NCI-H1930 (cell line): ENCODE measurements around the gene ANO6.
A peak's percentile ranks its signal among the peaks of the same experiment; 100 is the strongest.

Experiments
- DNase-seq, 2 experiments: peaks; one replicate each; lab custom pipeline; 2025; lab: John Stamatoyannopoulos, UW

ANO6 gene

DNA sequence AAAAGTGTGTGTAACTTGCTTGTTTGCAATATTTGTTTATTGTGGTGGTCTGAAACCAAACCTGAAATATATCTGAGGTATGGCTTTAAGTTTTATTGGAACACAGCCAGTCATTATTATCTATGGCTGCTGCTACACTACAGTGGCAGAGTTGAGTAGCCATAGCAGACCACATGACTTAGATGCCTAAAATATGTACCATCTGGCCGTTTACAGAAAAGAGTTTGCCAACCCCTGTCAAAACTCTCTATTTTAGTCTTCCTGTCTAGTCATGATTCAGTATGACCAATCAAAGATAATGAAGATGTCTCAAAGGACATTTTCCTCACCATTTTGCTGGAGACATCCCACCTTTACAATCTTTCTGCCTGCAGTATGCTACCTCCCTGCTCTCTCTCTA is 242.3 kb downstream of the ANO6 start:
- DNase-seq, result no peak

DNA sequence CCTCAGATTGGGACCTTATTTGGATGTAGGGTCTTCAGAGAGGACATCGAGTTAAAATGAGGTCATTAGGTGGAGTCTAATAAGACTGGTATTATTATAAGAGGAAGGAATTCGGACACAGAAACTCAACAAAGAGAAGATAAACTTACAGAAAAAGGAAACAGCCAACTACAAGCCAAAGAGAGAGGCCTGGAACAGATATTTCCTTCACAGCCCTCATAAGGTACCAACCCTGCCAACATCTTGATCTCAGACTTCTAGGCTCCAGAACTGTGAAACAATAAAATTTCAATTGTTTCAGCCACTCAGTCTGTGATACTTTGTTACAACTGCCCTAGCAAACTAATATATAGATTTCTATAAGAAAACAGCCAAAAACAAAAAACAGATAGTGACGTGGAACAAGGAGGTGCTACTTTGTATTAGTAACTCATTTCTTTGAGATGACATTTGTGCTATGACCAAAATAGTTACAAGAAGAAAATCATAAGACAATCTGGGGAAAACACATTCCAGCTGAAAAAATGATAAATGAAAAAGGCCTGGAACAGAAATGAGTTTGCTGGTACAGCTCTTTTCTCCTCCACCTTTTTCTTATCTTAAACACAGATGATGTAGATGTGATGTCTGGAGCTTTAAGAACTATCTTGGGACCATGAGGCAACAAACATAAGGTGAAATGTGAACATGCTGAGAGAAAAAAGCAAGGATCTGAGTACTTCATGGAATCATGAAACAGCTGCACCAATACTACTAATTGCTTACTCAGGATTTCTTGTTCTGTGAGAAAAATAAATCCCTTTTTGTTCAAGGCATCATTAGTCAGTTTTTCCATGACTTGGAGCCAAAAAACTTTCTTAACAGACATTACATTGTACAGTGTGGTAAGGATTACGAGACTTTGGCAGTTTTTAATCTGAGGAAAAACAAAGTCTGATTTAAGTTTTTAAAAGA is 243.2 kb downstream of the ANO6 start:
- DNase-seq, result no peak

DNA sequence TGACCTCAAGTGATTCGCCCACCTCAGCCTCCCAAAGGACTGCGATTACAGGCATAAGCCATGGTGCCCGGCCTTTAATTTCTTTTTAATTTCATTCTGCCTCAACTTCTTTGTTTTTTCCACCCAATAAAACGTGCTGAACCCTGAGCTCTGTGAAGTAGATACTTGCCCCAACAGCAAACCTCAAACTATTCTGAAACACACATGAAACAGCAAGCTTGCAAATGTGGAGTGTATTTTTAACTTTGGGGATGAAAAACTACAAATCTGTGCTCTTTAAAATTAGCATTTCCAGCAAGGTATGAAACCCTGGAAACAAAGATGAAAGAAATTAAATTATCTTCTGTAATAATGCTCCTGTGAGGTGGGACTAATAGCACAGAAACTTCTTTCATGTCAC is 246.6 kb downstream of the ANO6 start:
- DNase-seq, result no peak

DNA sequence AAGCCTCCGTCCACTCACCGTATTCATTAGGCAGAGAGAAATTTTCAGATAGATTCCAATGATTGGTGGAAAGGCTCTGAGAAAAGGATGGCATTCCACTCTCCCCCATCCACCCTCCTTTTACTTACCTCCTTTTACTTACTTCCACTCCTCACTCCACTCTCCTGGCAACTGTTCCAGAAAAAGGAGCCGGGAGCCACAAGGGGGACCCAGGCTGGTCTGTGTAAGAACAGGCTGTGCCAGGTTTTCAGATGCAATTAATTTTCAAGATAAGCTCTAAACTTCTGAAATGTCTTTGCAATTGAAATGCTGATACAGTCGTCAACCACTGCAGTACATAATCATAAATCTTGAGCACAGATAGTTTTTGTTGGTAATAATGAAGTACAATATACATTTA is 248.8 kb downstream of the ANO6 start:
- DNase-seq, result peak; percentile 52 to 68

DNA sequence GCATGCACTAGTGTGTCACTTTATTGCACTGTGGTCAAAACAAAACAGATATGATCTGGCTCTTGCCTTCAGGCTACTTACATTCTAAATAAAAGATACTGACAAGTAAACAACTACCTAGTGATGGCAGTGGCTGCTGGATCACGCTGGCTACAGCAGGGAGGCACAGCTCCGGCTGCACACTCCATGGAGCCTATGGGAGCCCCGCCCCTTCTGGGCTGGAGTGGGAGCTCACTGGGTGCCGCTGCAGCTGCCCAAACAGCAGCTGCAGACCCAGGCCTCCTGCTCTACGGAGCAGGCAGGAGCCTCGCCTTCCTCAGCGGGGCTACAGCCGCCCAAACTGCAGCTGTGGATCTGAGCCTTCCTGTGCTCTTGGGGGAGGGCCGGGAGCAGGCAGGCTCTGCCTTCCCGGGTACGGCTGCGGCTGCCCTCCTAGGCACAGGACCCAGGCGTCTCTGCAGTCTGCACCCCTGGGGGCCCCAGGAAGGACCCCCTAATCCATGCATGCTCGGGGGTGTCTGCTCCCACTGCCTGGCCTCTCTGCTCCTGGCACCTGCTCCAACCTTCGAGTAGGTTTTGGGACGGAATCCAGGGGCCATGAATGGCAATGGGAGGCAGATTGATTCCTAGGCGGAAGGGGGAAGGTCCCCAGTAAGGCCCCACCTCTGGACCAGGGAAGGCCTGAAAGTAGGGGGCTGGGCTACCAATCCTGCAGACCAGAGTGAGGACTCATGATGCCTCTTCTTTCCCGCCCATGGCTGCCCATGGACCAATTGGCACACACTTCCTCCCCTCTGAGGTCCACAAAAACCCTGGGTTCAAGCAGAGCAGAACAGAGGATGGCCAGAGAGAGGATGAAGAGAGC is 253.1 kb downstream of the ANO6 start:
- DNase-seq, result no peak

DNA sequence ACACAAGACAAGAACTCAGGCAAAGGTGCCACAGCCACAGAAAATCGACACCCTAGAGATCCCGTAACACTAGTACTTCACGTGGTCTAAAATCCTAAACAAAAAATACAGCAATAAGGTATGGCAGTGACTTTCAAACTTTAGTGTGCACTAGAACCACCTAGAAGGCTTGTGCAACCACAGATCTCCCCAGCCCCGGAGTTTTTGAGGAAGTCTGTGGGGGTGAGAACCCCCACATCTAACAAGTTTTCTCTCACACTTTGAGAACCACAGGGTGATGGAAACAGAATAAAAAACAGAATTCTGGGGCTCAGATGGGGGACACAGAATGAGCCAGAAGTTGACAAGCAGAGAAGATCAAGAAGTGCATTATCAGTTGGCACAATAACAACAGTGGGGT is 254.0 kb downstream of the ANO6 start:
- no peak for DNase-seq

DNA sequence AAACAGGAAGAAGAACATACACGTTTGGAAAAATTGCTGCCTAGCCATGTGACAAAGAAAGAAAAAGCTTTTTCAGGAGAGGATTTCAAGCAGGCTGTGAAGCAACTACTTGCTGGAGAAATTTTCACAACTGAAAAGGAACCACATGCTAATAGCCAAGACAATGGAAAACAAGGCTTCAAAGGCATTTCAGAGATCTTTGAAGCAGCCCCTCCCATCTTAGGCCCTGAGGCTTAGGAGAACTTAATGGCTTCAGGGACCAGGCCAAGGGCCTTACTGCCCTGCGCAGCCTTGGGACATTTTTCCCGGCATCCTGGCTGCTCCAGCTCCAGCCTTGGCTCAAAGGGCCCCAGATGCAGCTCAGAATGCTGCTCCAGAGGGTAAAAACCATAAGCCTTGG is 257.7 kb downstream of the ANO6 start:
- DNase-seq, result no peak

DNA sequence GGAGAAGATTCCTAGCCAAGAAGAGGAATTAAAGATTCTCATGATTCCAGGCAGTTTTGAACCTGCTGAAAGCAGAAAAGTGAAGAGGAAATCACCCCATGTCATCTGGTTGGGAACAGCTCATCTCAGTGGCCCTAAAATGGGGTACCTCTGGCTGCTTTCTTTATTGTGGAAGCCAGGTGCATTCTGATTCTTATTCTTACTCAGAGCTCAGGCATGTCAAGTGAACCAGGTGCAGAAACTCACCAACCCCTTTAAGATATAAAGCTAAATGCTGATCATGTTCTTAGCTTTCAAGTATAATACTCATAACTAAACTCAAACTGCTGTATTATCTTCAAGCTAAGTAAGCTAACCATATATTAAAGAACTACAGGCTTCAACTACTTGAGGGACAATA is 259.7 kb downstream of the ANO6 start:
- no peak for DNase-seq

DNA sequence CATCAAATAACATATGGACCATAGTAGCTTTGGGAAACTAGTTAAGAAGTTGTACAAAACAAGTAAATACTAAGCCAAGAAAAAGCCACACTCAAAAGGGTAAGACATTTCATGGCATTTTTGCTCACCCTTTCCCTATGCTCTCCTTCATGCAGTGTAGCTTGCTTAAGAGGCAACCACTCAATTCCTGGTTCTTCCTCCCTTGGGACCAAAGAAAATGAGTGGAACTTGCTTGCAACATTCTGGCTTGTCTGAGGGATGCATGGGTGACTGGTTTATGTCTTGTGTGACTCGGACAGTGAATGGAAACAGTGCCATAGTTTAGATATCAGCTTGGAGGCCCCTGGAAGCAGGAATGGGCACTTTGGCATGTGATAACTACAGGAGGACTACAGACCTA is 261.6 kb downstream of the ANO6 start:
- no peak for DNase-seq

DNA sequence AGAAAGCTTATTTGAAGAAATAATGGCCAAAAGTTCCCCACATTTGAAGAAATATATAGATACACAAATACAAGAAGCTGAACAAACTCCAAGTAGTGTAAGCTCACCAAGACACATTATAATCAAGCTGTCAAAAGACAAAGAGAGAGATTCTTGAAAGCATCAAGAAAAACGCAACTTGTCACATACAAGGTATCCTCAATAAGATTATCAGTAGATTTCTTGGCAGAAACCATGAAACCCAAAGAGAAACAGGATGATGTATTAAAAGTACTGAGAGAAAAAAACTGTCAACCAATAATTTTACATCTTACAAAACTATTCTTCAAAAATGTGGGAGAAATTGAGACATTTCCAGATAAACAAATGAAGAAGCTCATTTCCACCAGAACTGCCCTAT is 263.0 kb downstream of the ANO6 start:
- no peak for DNase-seq

DNA sequence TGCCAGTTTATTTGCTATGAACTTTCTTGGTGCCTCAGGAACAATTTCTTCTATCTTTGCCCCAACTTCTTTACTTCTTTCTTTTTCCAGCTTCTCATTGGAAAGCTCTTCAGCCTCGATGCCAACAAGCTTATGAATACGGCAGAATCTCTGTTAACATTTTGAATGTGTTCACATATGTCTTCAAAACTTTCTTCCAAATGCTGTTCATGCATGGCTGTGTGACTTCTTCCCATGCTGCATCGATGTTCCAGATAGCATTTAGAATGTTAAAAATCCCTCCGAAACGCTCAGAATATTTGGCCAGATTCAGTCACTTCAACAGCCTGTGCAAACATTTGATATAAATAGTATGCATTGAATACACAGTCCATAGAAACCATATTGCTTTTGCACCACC is 265.9 kb downstream of the ANO6 start:
- DNase-seq, result no peak

DNA sequence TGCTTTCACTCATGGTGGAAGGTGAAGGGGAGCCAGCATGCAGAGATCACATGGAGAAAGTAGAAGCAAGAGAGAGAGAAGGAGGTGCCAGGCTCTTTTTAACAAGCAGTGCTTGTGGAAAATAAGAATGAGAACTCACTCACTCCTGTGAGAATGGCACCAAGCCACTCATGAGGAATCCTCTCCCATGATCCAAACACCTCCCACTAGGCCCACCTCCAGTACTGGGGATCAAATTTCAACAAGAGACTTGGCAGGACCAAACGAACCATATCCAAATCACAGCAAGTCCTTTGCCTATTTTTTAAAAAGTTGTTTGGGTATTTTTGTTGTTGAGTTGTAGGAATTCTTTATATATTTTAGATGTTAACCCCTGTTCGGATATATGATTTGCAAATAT is 267.7 kb downstream of the ANO6 start:
- DNase-seq, result no peak
